Immature natural killer cell (primary cell): ENCODE data around the gene FOXN3. TPM values are rescaled to one million over a fixed set of nuclear protein-coding genes. Genes with fewer than 3 reads are reported as not detected.

Source experiments
- DNase-seq, 3 donors: peaks; one replicate each; pipeline ENCODE4 v3.0.0; 2022; ENCODE audit warnings: mixed read lengths in 1 of 3
- H3K27ac Mint-ChIP-seq, 6 donors: one replicate each; pipeline ENCODE4 v1.8.0; 2020; ENCODE audit warnings: mixed read lengths in 6 of 6, mild to moderate bottlenecking in 5 of 6, inconsistent platforms in 4 of 6, moderate library complexity in 3 of 6
- H3K27me3 Mint-ChIP-seq, 3 donors: one replicate each; pipeline ENCODE4 v1.8.0; 2020 to 2021; ENCODE audit warnings: low read depth in 3 of 3, mild to moderate bottlenecking in 3 of 3, mixed read lengths in 3 of 3, moderate library complexity in 3 of 3, inconsistent platforms in 1 of 3
- H3K36me3 Mint-ChIP-seq, 3 donors: one replicate each; pipeline ENCODE4 v1.8.0; 2020; ENCODE audit warnings: mixed read lengths in 3 of 3, inconsistent platforms in 2 of 3, mild to moderate bottlenecking in 2 of 3
- H3K4me1 Mint-ChIP-seq, 2 donors: one replicate each; pipeline ENCODE4 v1.8.0; 2020; ENCODE audit warnings: inconsistent platforms in 2 of 2, mild to moderate bottlenecking in 2 of 2, mixed read lengths in 2 of 2, moderate library complexity in 1 of 2
- H3K4me3 Mint-ChIP-seq, 5 donors: one replicate each; pipeline ENCODE4 v1.8.0; 2020; ENCODE audit warnings: mild to moderate bottlenecking in 5 of 5, mixed read lengths in 5 of 5, inconsistent platforms in 3 of 5, moderate library complexity in 3 of 5
- H3K9me3 Mint-ChIP-seq, 6 donors: one replicate each; pipeline ENCODE4 v1.8.0; 2020; ENCODE audit warnings: mild to moderate bottlenecking in 6 of 6, mixed read lengths in 6 of 6, inconsistent platforms in 4 of 6, moderate library complexity in 3 of 6
- polyA plus RNA-seq, 3 donors: library from polyadenylated mRNA; unstranded; fragments of 300-500 nt; fragmentation: Illumina TruSeq; gene quantifications; one replicate each; pipeline ENCODE4 v1.2.3, GENCODE V29; 2021

The FOXN3 gene
- polyA plus RNA-seq, 3 donors from 2014 or later = 88.6 to 150 (median 102) TPM

DNA sequence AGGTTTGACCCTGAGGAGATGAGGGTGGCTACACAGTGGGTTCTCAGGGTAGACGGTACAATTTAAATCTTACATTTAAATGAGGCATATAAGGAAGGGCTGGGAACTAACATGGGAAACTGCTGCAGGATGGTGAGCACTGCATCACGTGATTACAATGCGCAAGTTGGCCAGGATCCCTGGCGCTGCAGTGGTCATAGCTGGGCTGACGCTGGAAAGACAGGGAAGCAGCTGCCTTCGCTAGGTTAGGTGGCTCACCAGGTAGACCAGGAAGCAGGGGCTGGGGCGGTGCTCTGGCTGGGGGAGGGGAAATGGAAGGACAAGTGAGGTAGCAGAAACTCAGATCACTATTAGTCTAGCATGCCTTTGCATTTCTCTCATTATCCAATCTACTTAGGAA lies 149.9 kb downstream of the FOXN3 start:
- Mint-ChIP-seq H3K27me3 (peaks cover 0 to 11% (median 0%) of the 10 kb centered on the region in 3 donors), H3K27ac (peak overlapping the region in 2 of 6 donors; percentile 5 to 18), H3K4me1 (peaks cover 61 to 90% of the 10 kb centered on the region in 2 donors)

DNA sequence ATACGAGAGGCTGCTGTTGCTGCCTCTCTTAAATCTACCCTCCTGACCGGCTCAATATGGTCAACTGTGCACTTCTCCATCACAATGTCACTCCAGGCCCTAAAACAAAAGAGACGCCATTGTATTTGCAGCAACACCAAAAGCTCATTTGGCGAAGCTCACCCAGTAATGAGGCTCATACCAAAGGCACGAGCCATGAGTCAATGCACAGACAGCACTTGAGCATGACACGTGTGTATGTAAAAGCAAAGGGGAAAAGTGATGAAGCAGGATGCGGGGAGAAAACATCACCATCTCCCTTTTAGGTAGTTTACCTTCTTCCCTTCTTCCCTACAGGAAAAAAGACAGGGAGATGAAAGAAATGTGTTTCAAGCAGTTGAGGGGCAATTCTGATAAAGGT lies 150.3 kb downstream of the FOXN3 start:
- H3K4me3 Mint-ChIP-seq = no peak overlapping the region
- peaks cover 2 to 11% (median 2%) of the 10 kb centered on the region in 3 donors for H3K27me3 Mint-ChIP-seq
- H3K36me3 Mint-ChIP-seq = peaks cover 0 to 7% (median 0%) of the 10 kb centered on the region in 3 donors
- no peak for DNase-seq
- peaks cover 61 to 93% of the 10 kb centered on the region in 2 donors for H3K4me1 Mint-ChIP-seq
- no peaks in the 10 kb centered on the region for H3K9me3 Mint-ChIP-seq
- H3K27ac Mint-ChIP-seq = peak overlapping the region in 2 of 6 donors; percentile 5 to 24

More for the DNA sequence above, 149.9 kb downstream of the FOXN3 start:
- H3K4me3 Mint-ChIP-seq = no peak overlapping the region
- DNase-seq = no peak
- no peaks in the 10 kb centered on the region for H3K9me3 Mint-ChIP-seq
- peaks cover 0 to 7% (median 0%) of the 10 kb centered on the region in 3 donors for H3K36me3 Mint-ChIP-seq

DNA sequence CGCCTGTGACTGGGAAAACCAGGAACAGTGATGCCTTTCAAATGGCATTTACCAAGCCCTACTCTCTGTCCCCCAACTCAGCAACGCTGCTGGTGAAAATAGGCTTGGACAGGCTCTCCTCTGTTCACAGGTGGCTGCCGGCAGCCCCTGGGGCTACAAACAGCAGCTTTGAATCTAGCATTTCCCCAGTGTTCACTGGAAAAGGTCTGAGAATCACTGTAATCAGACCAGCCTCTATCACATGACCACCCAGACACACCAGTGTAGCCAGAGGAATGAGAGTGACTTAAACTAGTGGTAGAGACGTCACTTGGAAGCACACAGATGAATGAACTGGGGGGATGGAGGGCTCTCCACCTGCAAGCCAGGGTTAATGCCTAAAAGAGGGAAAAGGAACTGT lies 151.8 kb downstream of the FOXN3 start:
- Mint-ChIP-seq H3K36me3 (peaks cover 0 to 7% (median 0%) of the 10 kb centered on the region in 3 donors), H3K4me1 (peaks cover 54 to 83% of the 10 kb centered on the region in 2 donors), H3K27me3 (peaks cover 2 to 5% (median 3%) of the 10 kb centered on the region in 3 donors), H3K4me3 (no peak overlapping the region), H3K9me3 (no peaks in the 10 kb centered on the region), H3K27ac (no peak overlapping the region)
- DNase-seq = no peak

DNA sequence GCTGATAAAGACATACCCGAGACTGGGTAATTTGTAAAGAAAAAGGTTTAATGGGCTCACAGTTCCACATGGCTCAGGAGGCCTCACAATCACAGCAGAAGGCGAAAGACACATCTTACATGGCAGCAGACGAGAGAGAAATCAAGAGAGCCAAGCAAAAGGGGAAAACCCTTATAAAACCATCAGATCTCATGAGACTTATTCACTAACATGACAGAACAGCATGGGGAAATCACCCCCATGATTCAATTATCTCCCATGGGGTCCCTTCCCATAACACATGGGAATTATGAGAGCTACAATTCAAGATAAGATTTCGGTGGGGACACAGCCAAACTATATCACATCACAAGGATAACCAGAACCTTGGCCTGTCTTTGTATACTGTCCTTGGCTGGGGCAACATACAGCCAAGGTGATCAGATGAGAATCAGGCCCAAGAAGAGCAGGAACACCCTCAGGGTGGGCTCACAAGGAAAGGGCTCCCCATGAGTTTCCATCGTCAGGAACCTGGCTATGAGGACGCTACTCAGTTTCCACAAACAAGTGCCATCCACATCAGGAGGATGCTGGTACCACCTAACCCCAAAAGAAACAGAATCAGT lies 152.7 kb downstream of the FOXN3 start:
- H3K9me3 Mint-ChIP-seq = no peaks in the 10 kb centered on the region
- peaks cover 47 to 80% of the 10 kb centered on the region in 2 donors for H3K4me1 Mint-ChIP-seq
- no peak for DNase-seq
- peak overlapping the region in 3 of 6 donors; percentile 6 to 77 (median 54) for H3K27ac Mint-ChIP-seq
- no peak overlapping the region for H3K4me3 Mint-ChIP-seq
- H3K27me3 Mint-ChIP-seq = peaks cover 2 to 3% (median 3%) of the 10 kb centered on the region in 3 donors
- H3K36me3 Mint-ChIP-seq = peaks cover 0 to 7% (median 0%) of the 10 kb centered on the region in 3 donors

- Mint-ChIP-seq H3K27ac (peak overlapping the region in 3 of 6 donors; percentile 28 to 71 (median 52)), H3K4me1 (peaks cover 44 to 80% of the 10 kb centered on the region in 2 donors), H3K27me3 (peaks cover 2 to 7% (median 3%) of the 10 kb centered on the region in 3 donors), H3K9me3 (no peaks in the 10 kb centered on the region), H3K4me3 (no peak overlapping the region), H3K36me3 (peaks cover 0 to 7% (median 1%) of the 10 kb centered on the region in 3 donors)
- no peak for DNase-seq
These were observed 155.0 kb downstream of the FOXN3 start for GRCh38 chr14:89262041-89262440.

DNA sequence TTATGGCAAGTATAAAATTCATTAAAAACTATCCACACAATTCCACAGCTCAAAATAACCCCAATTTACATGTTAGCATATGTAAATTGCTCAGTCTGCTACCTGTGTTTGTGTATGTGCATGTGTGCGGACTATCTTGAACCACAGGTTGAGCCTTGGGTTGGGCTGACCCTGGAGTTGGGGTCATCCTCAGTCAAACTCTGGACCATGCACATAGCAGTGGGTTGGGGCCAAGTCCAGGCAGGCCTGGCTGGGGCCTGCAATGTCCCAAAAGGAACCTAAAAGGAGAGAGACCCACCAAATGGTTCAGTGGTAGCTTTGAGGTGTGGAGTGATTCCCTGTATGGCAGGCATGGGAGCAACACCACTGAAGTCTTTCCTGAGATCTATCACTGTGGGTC lies 156.1 kb downstream of the FOXN3 start:
- Mint-ChIP-seq H3K4me3 (no peak overlapping the region), H3K4me1 (peaks cover 48 to 80% of the 10 kb centered on the region in 2 donors), H3K27me3 (peaks cover 2 to 7% (median 2%) of the 10 kb centered on the region in 3 donors), H3K9me3 (no peaks in the 10 kb centered on the region), H3K27ac (no peak overlapping the region), H3K36me3 (peaks cover 0 to 6% (median 5%) of the 10 kb centered on the region in 3 donors)
- no peak for DNase-seq

DNA sequence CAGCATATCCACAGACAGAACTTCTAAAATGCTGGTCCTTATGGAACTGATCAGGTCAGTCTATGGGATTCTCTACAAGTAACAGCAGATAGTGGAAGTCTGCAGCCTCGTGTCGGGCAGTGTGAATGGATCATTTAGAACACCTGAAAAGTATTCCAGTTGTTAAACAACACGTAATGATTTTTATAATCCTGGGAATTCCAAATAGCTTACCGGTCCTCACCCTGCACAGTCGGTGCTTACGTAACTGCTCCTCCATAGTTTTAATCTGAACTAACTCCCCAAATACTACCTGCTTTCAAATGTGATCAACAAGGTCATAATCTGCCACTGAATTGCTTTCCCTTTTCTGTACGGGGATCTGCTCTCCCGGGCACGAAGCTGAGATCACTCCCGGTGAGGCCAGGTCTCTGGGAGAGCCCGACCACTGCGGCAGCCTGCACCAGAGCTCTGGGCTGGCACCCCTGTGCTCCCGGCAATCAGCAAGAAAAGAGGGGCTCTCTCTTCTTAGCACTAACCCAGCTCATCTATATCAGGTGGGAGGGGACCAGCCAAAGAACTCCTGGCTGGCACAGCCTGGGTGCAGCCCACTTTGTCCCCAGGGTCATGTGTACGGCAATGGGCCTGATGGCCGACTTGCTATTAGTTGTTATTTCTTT lies 157.0 kb downstream of the FOXN3 start:
- H3K27me3 Mint-ChIP-seq = peaks cover 2 to 7% (median 2%) of the 10 kb centered on the region in 3 donors
- no peak overlapping the region for H3K4me3 Mint-ChIP-seq
- peaks cover 0 to 6% (median 5%) of the 10 kb centered on the region in 3 donors for H3K36me3 Mint-ChIP-seq
- H3K27ac Mint-ChIP-seq = peak overlapping the region in 2 of 6 donors; percentile 30 to 33
- no peaks in the 10 kb centered on the region for H3K9me3 Mint-ChIP-seq
- H3K4me1 Mint-ChIP-seq = peaks cover 48 to 80% of the 10 kb centered on the region in 2 donors
- no peak for DNase-seq

GRCh38 chr14:89258728-89259273 lies 158.2 kb downstream of the FOXN3 start:
- H3K4me1 Mint-ChIP-seq = peaks cover 53 to 80% of the 10 kb centered on the region in 2 donors
- H3K27me3 Mint-ChIP-seq = peaks cover 2 to 7% (median 2%) of the 10 kb centered on the region in 3 donors
- H3K4me3 Mint-ChIP-seq = no peak overlapping the region
- DNase-seq = no peak
- peak overlapping the region in 5 of 6 donors; percentile 17 to 86 (median 51) for H3K27ac Mint-ChIP-seq
- H3K36me3 Mint-ChIP-seq = peaks cover 0 to 6% (median 5%) of the 10 kb centered on the region in 3 donors
- no peaks in the 10 kb centered on the region for H3K9me3 Mint-ChIP-seq

GRCh38 chr14:89256951-89257350 lies 160.1 kb downstream of the FOXN3 start:
- peaks cover 2 to 8% (median 5%) of the 10 kb centered on the region in 3 donors for H3K27me3 Mint-ChIP-seq
- no peak overlapping the region for H3K4me3 Mint-ChIP-seq
- H3K27ac Mint-ChIP-seq = peak overlapping the region in 5 of 6 donors; percentile 23 to 89 (median 59)
- peaks cover 0 to 6% (median 5%) of the 10 kb centered on the region in 3 donors for H3K36me3 Mint-ChIP-seq
- H3K9me3 Mint-ChIP-seq = no peaks in the 10 kb centered on the region
- H3K4me1 Mint-ChIP-seq = peaks cover 64 to 86% of the 10 kb centered on the region in 2 donors
- DNase-seq = no peak

GRCh38 chr14:89256283-89256682 lies 160.8 kb downstream of the FOXN3 start:
- Mint-ChIP-seq H3K36me3 (peaks cover 0 to 6% (median 5%) of the 10 kb centered on the region in 3 donors), H3K4me1 (peaks cover 68 to 91% of the 10 kb centered on the region in 2 donors), H3K27me3 (peaks cover 0 to 5% (median 5%) of the 10 kb centered on the region in 3 donors), H3K9me3 (no peaks in the 10 kb centered on the region), H3K27ac (peak overlapping the region in 4 of 6 donors; percentile 18 to 89 (median 46)), H3K4me3 (no peak overlapping the region)
- DNase-seq = no peak

- H3K27ac Mint-ChIP-seq = peak overlapping the region in 4 of 6 donors; percentile 18 to 89 (median 46)
- peaks cover 0 to 5% (median 5%) of the 10 kb centered on the region in 3 donors for H3K27me3 Mint-ChIP-seq
- peak overlapping the region in 1 of 5 donors; percentile 2 for H3K4me3 Mint-ChIP-seq
- no peak for DNase-seq
- no peaks in the 10 kb centered on the region for H3K9me3 Mint-ChIP-seq
- H3K36me3 Mint-ChIP-seq = peaks cover under 1 to 6% (median 5%) of the 10 kb centered on the region in 3 donors
- peaks cover 70 to 95% of the 10 kb centered on the region in 2 donors for H3K4me1 Mint-ChIP-seq
These were observed 161.2 kb downstream of the FOXN3 start for GRCh38 chr14:89255852-89256251.

- Mint-ChIP-seq H3K9me3 (no peaks in the 10 kb centered on the region), H3K27ac (peak overlapping the region; percentile 38 to 89 (median 64)), H3K4me3 (peak overlapping the region in 4 of 5 donors; percentile 24 to 62 (median 38)), H3K4me1 (peaks cover 77 to 96% of the 10 kb centered on the region in 2 donors), H3K27me3 (peaks cover 0 to 5% (median 5%) of the 10 kb centered on the region in 3 donors), H3K36me3 (peaks cover 4 to 6% (median 5%) of the 10 kb centered on the region in 3 donors)
- no peak for DNase-seq
These were observed 162.0 kb downstream of the FOXN3 start for GRCh38 chr14:89255012-89255411.

DNA sequence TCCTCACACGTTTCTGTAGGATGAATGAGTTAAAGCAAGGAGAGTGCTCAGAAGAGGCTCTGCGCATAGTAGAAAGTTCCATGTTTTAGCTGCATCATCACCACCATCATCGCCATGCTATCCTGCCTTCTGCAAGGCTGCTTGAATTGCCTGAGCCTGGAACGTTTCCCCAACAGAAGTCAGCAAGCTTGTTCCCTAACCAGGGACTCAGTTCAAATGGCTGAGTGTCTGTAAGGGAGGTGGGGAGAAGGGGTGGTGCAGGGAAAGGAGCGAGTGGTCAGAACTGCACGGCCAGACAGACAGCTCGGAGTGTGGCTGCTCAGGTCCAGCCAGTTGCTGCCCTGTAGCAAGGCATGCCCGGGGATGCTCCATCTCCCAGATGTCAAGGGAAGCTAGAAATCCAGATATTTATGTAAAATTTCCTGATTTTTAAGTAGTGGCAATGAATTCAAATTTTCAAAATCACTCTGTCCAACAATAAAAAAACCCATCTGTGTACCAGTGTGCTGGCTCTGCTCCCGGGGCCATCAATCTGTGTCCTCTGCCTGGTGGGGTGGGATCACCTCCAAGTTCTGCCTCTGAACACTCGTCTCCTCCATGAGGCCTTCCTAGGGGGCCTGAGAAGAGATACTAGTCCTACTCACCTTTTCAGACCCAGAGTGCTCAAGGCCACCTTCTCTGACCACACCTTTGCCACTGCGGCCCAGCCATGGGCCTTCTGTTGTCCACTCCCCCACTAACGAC lies 162.7 kb downstream of the FOXN3 start:
- Mint-ChIP-seq H3K27ac (peak overlapping the region; percentile 55 to 89 (median 64)), H3K27me3 (peaks cover 0 to 7% (median 5%) of the 10 kb centered on the region in 3 donors), H3K4me3 (peak overlapping the region in 4 of 5 donors; percentile 24 to 62 (median 38)), H3K36me3 (peaks cover 4 to 8% (median 5%) of the 10 kb centered on the region in 3 donors), H3K4me1 (peaks cover 77 to 97% of the 10 kb centered on the region in 2 donors), H3K9me3 (no peaks in the 10 kb centered on the region)
- no peak for DNase-seq
